OCI-LY1 (cell line): ENCODE data around the gene PIWIL4.

ENCODE experiments used
- CTCF ChIP-seq: fragments of 200-600 bp; sonication (generic), shearing (Covaris generic); IDR thresholded peaks from 2 replicates; pipeline ENCODE4 v1.5.1; 2017; ENCODE audit warnings: mild to moderate bottlenecking, antibody characterized with exemption, low read length, moderate library complexity, mixed read lengths
- EZH2 ChIP-seq: fragments of 200-600 bp; sonication (generic), shearing (Covaris generic); IDR thresholded peaks from 2 replicates; pipeline ENCODE4 v1.8.0; 2017; ENCODE audit warnings: borderline replicate concordance, mixed run types, mild to moderate bottlenecking, antibody characterized with exemption, low read length, moderate library complexity, mixed read lengths

- TF ChIP-seq CTCF (peak; percentile 76), EZH2 (no peak)
Measured at GRCh38 chr11:94623120-94623735, 56.1 kb downstream of the PIWIL4 start.
